ENCODE measurements around the gene TSPAN11.

TSPAN11 gene

GRCh38 chr12:30979371-30980259 is 53.1 kb downstream of the TSPAN11 start:
- DNase-seq (ENCODE audit: low read depth in 2 of 2) = no peak

DNA sequence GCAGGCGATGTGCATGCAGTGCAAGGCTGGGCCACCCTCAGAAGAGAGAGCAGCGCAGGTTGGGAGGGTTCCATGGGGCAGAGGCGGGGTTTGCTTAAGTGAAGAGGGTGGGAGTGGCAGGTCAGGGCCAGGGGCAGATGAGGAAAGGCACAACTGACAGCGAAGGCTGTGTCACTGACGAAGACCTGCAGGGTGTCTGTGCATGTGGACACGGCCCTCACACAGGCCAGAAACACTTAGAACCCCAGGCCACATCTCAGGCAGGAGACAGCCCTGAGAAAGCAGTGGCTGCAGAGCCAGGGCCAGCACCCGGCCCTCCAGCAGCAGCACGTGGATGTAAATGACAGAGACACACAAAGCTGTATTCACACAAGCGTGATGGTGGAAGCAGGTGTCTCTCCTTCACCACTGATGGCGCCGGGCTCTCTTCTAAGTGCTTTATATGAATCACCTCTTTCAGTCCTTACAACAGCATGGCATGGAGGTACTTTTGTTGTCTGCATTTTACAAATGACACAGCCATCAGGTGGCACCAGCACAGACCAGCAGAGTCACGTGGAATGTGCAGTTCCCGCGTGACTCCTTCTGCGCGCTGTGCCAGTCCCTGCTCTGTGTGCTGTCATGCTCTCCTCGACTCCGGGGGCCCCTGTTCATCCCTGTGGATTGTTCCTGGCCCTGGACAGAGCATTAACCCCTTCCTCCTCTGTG is 54.6 kb downstream of the TSPAN11 start:
- DNase-seq (ENCODE audit: low read depth in 2 of 2) = no peak

DNA sequence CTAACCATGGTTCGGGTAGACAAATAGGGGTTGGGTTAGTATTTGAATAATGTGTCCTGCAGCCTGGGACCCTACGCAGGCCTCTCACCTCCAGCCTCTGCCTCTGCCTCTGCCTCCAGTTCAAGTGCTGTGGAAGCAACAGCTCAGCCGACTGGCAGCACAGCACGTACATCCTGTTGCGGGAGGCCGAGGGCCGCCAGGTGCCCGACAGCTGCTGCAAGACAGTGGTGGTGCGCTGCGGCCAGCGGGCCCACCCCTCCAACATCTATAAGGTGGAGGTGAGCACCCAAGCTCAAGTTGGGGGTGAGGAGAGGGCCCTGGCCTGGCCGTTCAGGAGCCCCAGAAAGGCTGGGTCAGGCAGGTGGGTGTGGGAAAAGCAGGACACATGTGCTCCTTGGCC is 55.9 kb downstream of the TSPAN11 start:
- no peak for DNase-seq (ENCODE audit: low read depth in 2 of 2)

GRCh38 chr12:30985814-30986452 is 59.4 kb downstream of the TSPAN11 start:
- no peak for DNase-seq (ENCODE audit: low read depth in 2 of 2)

DNA sequence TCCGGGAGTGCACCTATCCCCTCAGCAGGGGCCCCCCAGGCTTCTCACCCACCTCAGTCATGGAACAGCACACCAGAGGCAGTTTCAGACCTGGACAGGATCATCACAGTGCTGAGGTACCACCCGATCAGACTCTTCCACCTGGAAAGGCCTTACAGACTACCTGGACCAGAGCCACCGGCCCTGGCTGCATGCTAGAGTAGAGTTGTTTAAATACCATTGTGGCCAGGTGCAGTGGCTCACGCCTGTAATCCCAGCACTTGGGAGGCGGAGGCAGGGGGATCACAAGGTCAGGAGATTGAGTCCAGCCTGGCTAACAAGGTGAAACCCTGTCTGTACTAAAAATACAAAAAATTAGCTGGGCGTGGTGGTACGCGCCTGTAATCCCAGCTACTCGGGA is 61.5 kb downstream of the TSPAN11 start:
- no peak for DNase-seq (ENCODE audit: low read depth in 2 of 2)

- DNase-seq (ENCODE audit: low read depth in 2 of 2) = no peak
Measured at GRCh38 chr12:30988646-30989286, 62.2 kb downstream of the TSPAN11 start.

GRCh38 chr12:30989754-30990153 is 63.2 kb downstream of the TSPAN11 start:
- no peak for DNase-seq (ENCODE audit: low read depth in 2 of 2)

GRCh38 chr12:30990316-30990715 is 63.8 kb downstream of the TSPAN11 start:
- DNase-seq (ENCODE audit: low read depth in 2 of 2) = no peak

GRCh38 chr12:30990776-30991175 is 64.2 kb downstream of the TSPAN11 start:
- no peak for DNase-seq (ENCODE audit: low read depth in 2 of 2)

DNA sequence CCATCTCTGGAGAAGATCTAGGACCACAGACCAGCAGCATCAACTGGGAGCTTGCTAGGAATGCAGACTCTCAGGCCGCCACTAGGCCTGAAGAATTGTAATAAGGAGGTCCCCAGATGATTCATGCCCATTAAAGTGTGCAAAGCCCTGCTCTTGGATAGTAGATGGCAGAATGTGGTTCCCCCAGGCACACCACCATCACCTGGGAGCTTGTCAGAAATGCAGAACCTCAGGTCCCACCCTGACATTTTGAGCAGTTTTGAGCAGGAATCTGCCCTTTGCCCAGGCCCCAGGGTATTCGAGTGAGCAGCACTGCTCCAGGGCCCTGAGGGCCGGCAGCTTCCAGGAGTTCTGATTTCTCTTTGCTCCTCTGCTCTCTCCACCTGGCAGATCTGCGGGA is 64.9 kb downstream of the TSPAN11 start:
- no peak for DNase-seq (ENCODE audit: low read depth in 2 of 2)

- no peak for DNase-seq (ENCODE audit: low read depth in 2 of 2)
Measured at GRCh38 chr12:30992381-30992780, 65.8 kb downstream of the TSPAN11 start.

- no peak for DNase-seq (ENCODE audit: low read depth in 2 of 2)
Measured at GRCh38 chr12:30993766-30994165, 67.2 kb downstream of the TSPAN11 start.

DNA sequence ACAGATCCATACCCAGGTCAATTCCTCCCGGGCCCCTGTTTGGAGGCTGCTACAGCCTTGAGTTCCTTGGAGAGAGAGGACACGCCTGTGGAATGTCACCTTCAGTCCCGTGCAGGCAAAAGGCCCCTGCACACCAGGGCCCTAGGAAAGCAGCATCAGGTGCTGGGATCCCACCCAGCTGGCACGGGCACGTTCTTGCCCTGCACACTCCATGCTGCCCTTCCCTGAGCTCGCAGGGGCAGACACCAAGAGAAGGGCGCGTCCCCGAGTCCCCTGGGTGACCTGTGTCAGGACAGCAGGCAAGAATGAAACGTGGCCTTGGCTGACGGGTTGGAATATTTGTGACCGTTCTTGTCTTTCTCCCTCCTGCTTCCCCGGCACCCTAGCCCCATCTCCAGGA is 67.7 kb downstream of the TSPAN11 start:
- no peak for DNase-seq (ENCODE audit: low read depth in 2 of 2)

- no peak for DNase-seq (ENCODE audit: low read depth in 2 of 2)
Measured at GRCh38 chr12:30996255-30996654, 69.7 kb downstream of the TSPAN11 start.

- no peak for DNase-seq (ENCODE audit: low read depth in 2 of 2)
Measured at GRCh38 chr12:30996752-30997151, 70.2 kb downstream of the TSPAN11 start.

- DNase-seq (ENCODE audit: low read depth in 2 of 2) = no peak
Measured at GRCh38 chr12:30997685-30998440, 71.3 kb downstream of the TSPAN11 start.

GRCh38 chr12:30999011-30999410 is 72.5 kb downstream of the TSPAN11 start:
- no peak for DNase-seq (ENCODE audit: low read depth in 2 of 2)

DNA sequence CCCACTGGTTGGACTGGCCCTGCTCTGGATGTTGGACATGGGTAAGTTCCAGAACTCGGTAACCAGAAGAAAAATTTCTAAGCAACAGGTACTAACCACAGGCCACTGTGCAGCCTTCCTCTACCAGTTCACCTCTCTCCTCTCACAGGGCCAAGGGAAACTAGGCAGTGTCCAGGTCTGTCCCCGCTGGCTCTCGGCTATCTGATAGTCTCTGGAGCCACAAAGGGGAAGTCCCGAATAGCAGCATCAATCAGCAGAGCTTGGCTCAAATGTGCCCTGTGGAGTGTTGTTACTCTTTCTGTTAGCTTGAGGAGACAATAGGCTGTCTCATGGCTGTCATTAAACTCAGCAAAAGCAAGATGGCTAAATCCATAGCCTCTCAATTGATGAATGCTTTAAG is 73.2 kb downstream of the TSPAN11 start:
- DNase-seq (ENCODE audit: low read depth in 2 of 2) = no peak

DNA sequence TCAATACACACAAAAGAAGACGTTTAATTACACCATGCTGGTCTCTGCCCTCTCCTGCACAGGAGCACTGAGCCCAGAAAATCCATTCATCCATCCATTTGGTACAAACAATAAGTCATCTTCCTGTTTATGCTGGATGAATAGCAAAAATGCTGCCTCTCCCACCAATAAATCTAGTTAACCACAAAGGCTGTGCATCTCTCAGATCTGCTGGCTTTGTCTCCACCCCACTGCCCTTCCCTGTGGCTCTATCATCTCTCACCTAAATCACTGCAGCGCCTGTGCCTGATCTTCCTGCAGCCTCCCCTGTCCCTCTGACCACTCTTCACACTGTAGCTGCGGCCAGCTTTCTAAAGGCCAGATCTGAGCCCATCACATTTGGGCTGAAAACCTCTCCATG is 74.2 kb downstream of the TSPAN11 start:
- DNase-seq (ENCODE audit: low read depth in 2 of 2) = no peak

DNA sequence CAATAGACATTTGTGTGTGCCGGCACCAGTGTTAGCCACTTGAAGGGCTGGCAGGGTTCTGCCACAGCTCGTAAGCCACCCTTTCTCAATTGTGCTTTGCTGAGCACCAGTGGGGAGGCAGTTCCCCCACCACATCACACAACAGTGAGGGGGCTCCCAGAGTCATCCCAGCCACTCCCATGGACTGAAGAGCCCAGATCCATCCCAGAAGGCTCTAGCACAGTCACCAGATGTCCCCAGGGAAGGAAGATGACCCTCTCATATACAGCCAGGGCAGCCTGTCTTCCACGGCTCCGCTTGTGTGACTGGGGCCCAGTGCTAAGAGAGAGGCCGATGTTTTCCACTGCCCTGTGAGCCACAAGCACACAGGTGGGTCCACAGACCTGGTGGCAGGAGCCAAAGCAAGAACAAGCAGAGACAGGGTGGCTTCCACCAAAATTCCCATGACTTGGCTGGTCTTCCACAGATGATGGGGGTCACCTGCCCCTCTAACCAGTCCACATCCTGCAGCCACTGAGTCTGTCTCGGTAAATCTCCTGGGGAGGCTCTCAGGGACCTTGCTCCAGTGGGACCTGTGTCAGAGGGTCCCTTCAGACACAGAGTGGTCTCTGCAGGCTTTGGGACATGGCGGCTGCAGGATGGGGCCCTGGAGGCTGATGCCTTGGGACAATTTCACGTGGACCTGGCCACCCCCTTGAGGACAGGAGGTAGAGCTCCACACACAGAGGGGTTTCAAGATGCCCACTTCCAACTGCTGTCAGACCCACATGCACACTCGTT is 75.2 kb downstream of the TSPAN11 start:
- no peak for DNase-seq (ENCODE audit: low read depth in 2 of 2)

- no peak for DNase-seq (ENCODE audit: low read depth in 2 of 2)
Measured at GRCh38 chr12:31002361-31002725, 75.8 kb downstream of the TSPAN11 start.

Data from stimulated activated CD4-positive, alpha-beta T cell treated with anti-CD3 and anti-CD28 coated beads, Interleukin-1b, Interleukin-23, amount 100 ng/mL, for 1 hour (primary cell).